IPS DF 4.7 (cell line): Measurements from ENCODE around the gene TMEM187.

Experiments
- DNase-seq: peaks from one replicate; pipeline ENCODE4 v3.0.0-alpha.2; 2013; ENCODE audit warnings: low spot score; ENCODE audit errors: extremely low read depth

Gene TMEM187, protein sequence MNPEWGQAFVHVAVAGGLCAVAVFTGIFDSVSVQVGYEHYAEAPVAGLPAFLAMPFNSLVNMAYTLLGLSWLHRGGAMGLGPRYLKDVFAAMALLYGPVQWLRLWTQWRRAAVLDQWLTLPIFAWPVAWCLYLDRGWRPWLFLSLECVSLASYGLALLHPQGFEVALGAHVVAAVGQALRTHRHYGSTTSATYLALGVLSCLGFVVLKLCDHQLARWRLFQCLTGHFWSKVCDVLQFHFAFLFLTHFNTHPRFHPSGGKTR

DNA sequence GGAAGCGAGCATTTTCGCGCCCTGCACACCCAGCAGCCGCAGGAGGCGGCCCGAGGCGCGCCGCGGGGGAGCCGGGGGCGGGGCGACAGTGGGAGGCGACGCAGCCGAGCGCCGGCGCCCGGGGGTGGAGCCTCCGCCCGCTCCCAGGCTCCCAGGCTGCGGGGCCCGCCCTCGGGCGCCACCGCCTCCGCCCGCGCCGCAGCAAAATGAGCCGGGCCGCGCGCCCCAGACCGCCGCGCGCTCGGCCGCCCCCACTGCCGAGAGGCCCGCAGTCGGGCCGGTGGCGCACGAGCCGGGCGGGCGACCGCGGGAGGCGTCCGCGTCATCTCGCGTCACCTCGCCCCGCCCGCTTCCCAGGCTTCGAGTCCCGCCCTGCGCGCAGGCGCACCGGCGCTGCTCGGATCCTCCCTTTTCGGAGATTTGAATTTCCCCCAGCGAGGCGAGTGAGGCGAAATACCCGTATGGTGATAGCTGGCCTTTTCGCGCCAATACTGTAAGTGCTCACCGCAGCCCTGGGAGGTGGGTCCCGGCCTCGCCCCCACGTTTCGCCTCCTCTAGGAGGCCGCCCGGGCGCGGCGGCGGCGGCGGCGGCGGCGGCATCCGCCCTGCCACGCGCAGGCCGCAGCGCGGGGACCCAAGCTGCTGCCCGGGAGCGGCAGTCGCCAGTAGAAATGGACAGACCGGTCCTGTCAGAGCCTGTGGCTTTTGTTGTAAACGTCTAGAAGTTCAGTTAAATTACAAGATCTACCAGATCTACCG is at the start of gene TMEM187:
Gene TMEM187, plus strand, starts transcription at position 387 of the 759 bp plus-strand sequence. CDS start 9,309 bp downstream, outside the sequence.
- DNase-seq, result no peak

- DNase-seq, result no peak
Observed at GRCh38 chrX:153922932-153923857, 49.4 kb upstream of the TMEM187 start.

GRCh38 chrX:153924149-153924861 is 48.2 kb upstream of the TMEM187 start:
- DNase-seq, result no peak

DNA sequence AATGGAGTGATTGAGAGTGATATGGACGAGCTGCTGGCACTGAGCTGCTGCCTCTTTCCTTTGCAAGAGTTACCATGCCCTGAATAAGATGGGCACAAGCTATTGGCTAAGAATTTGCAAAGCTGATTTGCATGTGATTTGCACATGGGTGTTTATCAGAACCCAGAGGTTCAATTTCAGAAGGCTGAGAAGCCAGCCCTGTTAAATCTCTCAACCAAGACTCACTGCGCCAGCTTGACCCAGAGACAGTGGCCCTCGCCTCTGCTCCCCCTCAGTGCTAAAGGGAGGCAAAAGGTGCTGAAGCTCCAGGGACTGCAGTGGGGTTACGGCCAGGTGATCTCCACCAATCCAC is 47.2 kb upstream of the TMEM187 start:
- DNase-seq, result no peak

DNA sequence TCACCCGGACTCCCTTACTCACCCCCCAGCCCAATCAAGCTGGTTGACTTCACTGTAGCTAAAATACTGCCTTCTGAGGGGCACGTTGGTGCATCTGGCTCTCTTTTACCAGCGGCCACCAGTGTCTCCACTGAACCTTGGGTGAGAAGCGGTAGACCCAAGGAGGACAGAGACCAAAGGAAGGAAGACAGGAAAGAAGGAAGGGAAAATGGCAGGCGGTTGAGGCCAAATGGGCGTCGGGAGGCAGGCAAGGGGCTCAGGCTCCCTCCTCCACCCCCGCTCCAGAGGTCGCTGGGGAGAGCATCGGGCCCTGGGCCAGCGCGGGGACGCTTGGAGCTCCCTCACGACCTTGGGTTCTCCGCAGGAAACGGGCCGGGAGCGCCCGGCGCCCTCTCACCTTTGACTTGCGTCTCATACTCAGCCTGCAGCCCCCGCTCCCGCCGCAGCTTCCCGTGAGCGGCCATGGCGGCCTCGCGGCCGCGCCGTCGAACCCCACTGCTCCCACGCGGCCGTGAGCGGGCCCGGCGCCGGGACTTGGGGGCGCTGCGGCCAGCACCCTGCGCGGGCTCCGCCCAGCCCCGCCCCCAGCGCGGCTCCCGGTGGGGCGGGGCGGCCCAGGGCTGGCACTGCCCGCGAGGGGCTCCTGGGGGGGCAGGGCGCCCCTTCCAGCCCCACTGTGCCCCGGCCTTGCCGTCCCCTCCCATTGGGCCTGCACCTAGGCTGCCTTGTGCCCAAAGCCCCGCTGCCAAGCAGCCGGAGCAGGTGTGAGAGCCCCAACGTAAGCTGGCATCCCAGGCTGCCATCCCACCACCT is 46.6 kb upstream of the TMEM187 start, which contains the start of gene ARHGAP4:
Gene ARHGAP4, minus strand, starts transcription at position 526 of the 813 bp plus-strand sequence. Its CDS starts 62 bp downstream, at position 464.
- no peak for DNase-seq

- DNase-seq, result no peak
Observed at GRCh38 chrX:153926552-153926857, 46.0 kb upstream of the TMEM187 start.

DNA sequence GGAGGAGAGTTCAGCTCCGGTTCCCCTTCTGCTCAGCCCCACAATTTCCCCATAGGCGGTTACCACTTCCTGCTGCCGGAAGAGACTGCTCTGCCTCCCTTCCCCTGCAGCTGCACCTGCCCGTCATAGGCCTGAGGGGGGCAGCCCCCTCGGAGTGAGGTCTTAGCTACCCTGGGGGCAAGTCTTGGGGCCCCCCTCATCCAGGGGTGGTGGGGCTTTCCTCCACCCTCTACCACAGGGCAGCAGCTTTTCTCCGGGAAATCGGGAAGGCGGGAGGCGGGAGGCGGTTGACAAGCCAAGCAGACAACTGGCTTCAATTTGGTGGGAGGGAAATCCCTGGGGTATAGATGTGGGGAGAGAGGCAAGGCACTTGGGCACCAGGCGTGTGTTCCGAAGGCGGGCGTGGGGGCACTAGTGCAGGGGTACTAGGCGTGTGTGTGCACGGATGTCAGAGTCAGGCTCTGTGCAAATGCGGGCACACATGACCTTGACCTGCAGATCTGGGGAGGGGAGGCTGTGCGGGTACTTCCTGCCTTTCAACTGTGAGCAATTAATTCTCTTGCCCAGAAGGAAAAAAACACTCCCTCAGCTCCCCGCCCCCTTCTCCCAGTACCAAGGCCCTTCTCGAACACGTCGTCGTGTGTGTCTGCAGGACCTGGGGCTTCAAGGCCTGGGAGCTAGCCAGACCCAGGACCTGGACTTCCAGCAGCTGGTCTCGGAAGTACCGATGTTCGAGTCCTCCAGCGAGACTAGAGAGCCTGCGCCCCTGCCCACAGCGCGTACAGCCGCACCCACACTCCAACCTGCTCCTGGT is 45.5 kb upstream of the TMEM187 start:
- DNase-seq, result no peak

- DNase-seq, result no peak
Observed at GRCh38 chrX:153927672-153927921, 45.0 kb upstream of the TMEM187 start.

DNA sequence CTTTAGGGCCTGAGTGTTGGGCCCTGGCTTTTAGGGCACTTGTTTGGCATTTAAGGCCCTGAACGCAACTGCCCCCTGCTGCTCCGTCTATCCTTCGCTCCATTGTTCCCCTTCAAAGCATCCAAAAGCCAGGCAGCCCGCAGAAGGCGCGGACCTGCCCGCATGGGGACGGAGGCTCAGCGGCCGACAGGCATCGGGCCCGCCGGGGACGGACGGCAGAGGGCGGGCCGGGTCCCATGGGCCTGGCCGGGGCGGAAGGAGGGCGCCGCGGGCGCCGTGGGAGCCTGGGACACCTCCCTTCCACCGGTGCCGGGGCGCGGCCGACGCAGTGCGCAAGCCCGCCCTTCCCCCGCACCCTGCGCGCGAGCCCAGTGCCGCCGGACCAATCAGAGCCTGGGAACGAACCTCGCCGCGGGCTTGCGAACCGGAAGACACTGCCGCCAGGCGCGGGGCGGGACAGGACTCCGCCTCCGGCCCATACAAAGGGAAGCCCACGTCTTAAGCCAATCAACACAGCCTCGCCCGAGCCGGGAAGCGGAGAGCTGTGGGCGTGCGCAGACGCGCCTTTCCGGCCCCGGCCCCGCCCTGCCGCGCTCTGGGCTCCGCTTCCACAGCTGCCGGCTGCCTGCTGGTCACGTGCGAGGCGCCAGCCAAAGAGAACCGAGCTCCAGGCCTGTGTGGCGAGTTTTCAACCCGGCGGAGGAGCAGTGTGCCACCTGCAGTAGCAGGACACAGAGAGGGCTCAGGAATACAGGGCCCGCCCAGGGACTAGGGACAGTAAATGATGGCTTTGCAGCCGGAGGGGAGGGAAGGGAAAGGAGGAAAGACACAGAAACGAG is 44.4 kb upstream of the TMEM187 start:
- DNase-seq, result no peak

DNA sequence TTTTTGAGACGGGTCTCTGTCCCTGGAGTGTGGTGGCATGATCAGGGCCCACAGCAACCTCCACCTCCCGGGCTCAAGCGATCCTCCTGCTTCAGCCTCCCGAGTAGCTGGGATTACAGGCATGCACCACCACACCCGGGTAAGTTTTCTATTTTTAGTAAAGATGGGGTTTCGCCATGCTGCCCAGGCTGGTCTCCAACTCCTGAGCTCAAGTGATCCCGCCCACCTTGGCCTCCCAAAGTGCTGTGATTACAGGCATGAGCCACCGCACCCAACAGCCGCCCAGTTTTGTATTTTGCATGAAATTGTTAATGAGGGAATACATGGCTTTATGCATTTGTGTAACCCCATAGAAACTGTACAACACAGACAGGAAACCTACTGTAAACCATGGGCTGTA is 43.7 kb upstream of the TMEM187 start:
- no peak for DNase-seq

- no peak for DNase-seq
Observed at GRCh38 chrX:153929576-153929975, 43.0 kb upstream of the TMEM187 start.

- DNase-seq, result no peak
Observed at GRCh38 chrX:153930011-153930910, 42.3 kb upstream of the TMEM187 start.

DNA sequence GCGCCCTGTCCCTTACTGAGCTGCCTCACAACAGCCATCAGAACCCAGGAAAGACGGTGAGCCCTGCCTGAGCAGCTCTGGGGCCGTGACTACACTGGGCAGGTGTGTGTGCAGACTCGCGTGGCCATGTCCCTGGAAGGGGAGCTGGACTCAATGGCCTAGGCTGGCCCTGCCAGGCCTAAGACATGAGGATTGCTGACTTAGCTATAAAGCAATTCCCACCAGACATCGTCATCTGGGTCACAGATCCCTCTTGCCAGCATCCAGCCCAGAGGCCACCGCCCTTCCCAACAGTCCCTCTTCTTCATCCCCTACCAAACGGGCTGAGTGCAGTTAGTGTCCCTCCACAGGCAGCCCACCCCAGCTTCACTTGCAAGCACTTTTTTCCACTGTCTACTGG is 41.4 kb upstream of the TMEM187 start:
- DNase-seq, result no peak

GRCh38 chrX:153931748-153932147 is 40.8 kb upstream of the TMEM187 start:
- no peak for DNase-seq

DNA sequence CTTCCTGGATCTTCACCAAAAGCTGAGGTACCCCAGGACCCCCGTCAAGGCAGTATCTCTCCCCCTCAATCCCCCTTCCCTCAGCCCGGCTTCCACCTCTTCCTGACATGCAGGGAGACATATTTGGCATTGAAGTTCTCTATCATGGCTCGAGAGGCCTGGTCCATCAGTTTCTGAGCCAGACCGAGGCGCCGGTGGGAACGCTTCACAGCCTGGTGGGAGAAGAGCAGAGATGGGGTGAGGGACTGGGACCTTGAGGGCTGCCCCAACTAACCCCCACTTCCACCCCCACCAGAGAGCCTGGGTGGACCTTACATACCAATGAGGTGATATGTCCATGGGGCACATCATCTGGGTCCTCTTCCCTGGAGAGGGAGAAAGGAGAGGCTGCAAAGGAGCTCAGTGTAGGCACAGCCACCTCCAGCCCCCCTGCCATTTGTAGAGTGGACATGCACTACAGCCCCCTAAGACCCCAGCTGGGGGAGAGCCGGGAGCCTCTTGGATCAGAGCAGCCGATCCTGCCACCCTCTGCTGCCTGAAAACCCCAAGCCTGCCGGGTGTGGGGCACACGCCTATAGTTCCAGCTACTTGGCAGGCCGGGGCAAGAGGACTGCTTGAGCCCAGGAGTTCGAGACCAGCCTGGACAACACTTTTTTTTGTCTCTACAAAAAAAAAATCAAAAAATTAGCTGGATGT is 40.2 kb upstream of the TMEM187 start:
- DNase-seq, result no peak

DNA sequence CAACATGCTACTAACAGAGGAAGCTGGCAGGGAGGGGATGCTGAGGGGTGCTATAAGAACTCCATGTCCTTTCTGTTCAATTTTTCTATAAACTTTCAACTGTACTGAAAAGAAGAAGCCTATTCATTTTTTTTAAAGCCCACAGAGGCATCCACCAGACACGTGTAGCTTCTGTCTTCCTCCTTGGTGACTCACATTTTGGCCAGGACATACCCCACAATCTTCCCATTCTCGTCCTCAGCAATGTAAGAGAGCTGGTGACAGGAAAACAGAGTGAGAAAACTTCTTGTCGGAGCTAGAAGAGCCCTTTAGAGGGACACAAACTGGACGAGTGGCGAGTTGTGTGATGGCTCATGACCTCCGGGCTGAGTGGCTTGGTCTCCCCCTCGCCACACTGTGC is 38.8 kb upstream of the TMEM187 start:
- DNase-seq, result no peak

DNA sequence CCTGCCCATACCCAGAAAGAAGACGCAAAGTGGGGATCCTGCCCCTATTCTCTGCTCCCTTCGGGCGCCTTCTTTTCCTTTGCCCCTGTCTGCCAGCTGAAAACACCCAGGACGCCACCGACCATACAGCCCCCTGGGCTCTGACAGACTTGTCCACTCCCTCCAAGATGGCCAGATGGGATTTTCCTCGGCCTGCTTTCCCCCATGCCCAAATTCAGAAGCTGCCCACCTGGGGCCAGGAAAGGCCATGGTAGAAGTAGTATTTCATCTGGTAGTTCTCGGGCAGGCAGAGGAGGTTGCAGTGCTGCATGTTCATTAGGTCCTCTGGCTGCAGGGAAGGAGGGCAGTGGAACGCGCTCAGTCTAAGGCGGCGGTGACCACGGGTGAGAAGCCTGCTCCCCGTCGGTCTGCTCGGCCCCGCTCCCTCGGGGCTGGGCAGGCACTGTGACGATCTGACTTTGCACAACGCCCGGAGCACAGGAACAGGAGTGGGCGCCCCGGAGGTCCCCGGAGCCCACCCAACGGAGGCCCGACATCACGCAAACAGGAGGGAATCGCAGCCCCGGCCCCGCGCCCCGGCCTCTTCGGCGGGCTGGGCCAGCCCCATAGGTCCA is 38.3 kb upstream of the TMEM187 start:
- no peak for DNase-seq
